Measurements from ENCODE around the gene NIBAN1.

DNA sequence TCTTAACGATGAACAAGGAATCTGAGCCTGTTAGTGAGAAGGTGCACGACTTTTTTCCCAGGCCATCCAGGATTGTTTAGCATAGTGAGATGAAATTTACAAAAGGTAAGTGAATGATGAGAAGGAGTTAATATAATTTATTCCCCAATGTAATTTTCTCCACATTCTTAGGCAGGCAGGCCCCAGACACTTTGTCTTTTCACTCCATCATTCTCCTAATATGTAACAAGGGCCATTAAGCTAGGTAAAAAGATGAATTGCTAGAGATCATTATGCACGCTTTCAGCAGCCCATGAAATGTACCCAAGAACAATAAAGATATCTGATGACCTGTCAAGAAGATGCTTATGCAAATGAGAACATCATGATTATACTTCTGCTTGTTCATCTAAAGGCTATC, 24.1 kb downstream of the NIBAN1 start:
- TF ChIP-seq TAF1 (IDR thresholded peaks at IDR 0.05; ENCODE audit: low read depth), result no peak
- TF ChIP-seq, protein P1, sequence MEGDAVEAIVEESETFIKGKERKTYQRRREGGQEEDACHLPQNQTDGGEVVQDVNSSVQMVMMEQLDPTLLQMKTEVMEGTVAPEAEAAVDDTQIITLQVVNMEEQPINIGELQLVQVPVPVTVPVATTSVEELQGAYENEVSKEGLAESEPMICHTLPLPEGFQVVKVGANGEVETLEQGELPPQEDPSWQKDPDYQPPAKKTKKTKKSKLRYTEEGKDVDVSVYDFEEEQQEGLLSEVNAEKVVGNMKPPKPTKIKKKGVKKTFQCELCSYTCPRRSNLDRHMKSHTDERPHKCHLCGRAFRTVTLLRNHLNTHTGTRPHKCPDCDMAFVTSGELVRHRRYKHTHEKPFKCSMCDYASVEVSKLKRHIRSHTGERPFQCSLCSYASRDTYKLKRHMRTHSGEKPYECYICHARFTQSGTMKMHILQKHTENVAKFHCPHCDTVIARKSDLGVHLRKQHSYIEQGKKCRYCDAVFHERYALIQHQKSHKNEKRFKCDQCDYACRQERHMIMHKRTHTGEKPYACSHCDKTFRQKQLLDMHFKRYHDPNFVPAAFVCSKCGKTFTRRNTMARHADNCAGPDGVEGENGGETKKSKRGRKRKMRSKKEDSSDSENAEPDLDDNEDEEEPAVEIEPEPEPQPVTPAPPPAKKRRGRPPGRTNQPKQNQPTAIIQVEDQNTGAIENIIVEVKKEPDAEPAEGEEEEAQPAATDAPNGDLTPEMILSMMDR (IDR thresholded peaks at IDR 0.05; ENCODE audit: poor library complexity, severe bottlenecking), result no peak
- TF ChIP-seq REST (IDR thresholded peaks at IDR 0.05; ENCODE audit: borderline replicate concordance), result no peak
- TF ChIP-seq EP300 (conservative IDR thresholded peaks at IDR 0.05; ENCODE audit: poor library complexity, severe bottlenecking), result peak; percentile 81
- peak; percentile 88 for TF ChIP-seq POLR2AphosphoS5 (IDR thresholded peaks at IDR 0.05)
- TF ChIP-seq MXI1 (conservative IDR thresholded peaks at IDR 0.05; ENCODE audit: poor library complexity, severe bottlenecking), result no peak
- no peak for TF ChIP-seq EZH2 (IDR thresholded peaks at IDR 0.05; ENCODE audit: borderline replicate concordance, insufficient read depth, low read length, poor library complexity, severe bottlenecking)

All from neural cell (in vitro differentiated cells).